HFFc6 (cell line): Measurements from ENCODE around the gene TRIP11. TPM values are rescaled to one million over a fixed set of nuclear protein-coding genes. Genes with fewer than 3 reads are reported as not detected.
A peak's percentile ranks its signal among the peaks of the same experiment; 100 is the strongest.

Experiments
- DNase-seq: peaks from one replicate; pipeline ENCODE4 v3.0.0-alpha.2; 2018
- H3K27ac Mint-ChIP-seq: 2 replicates; pipeline ENCODE4 v1.8.0; 2020; ENCODE audit warnings: mild to moderate bottlenecking, mixed read lengths
- H3K27me3 Mint-ChIP-seq: 2 replicates; pipeline ENCODE4 v1.8.0; 2021; ENCODE audit warnings: mild to moderate bottlenecking, moderate library complexity, mixed read lengths; ENCODE audit not compliant: insufficient read depth
- H3K36me3 Mint-ChIP-seq: 2 replicates; pipeline ENCODE4 v1.8.0; 2021; ENCODE audit warnings: low read depth, mixed read lengths
- H3K4me1 Mint-ChIP-seq: 2 replicates; pipeline ENCODE4 v1.8.0; 2020; ENCODE audit warnings: low read depth, mixed read lengths
- H3K4me3 Mint-ChIP-seq: 2 replicates; pipeline ENCODE4 v1.8.0; 2020; ENCODE audit warnings: mild to moderate bottlenecking, moderate library complexity, mixed read lengths
- H3K9me3 Mint-ChIP-seq: 2 replicates; pipeline ENCODE4 v1.8.0; 2020; ENCODE audit warnings: mild to moderate bottlenecking, mixed read lengths
- CTCF ChIP-seq: fragments of 200-600 bp; sonication (generic); IDR thresholded peaks from 2 replicates; pipeline ENCODE4 v1.5.0; 2021; ENCODE audit warnings: antibody characterized with exemption, mild to moderate bottlenecking
- total RNA-seq, 6 experiments: library from RNA; stranded (reverse); fragmentation: NEBNext Ultra II Directional; extraction: Animal tissue kit (Norgen Biotek cat#: 25700); gene quantifications; 2 replicates in 1 of 6; 3 replicates in 5 of 6; pipeline ENCODE4 v1.2.3, GENCODE V29; 2021

The TRIP11 gene
- total RNA-seq, 6 experiments from 2014 or later = 54.6 to 62.0 (median 58.9) TPM

- no peaks in the 10 kb centered on the region for H3K9me3 Mint-ChIP-seq
- no peak for TF ChIP-seq CTCF
- H3K27ac Mint-ChIP-seq = peak overlapping the region; percentile 64
- peaks cover 31% of the 10 kb centered on the region for H3K36me3 Mint-ChIP-seq
- H3K4me3 Mint-ChIP-seq = peak overlapping the region; percentile 14; the same call in 1 of the 2 replicates
- peaks cover 2% of the 10 kb centered on the region; the same call in 1 of the 2 replicates for H3K27me3 Mint-ChIP-seq
- H3K4me1 Mint-ChIP-seq = peaks cover 40% of the 10 kb centered on the region
- DNase-seq = no peak
Observed at GRCh38 chr14:91985521-91986255, 54.2 kb downstream of the TRIP11 start.

- Mint-ChIP-seq H3K4me1 (peaks cover 47% of the 10 kb centered on the region), H3K9me3 (no peaks in the 10 kb centered on the region), H3K36me3 (peaks cover 31% of the 10 kb centered on the region), H3K27ac (peak overlapping the region; percentile 64), H3K4me3 (peak overlapping the region; percentile 10), H3K27me3 (peaks cover 2% of the 10 kb centered on the region; the same call in 1 of the 2 replicates)
- peak; percentile 46 for DNase-seq
- TF ChIP-seq CTCF = no peak
Observed at GRCh38 chr14:91985008-91985407, 54.9 kb downstream of the TRIP11 start.

- peaks cover 2% of the 10 kb centered on the region; the same call in 1 of the 2 replicates for H3K27me3 Mint-ChIP-seq
- no peak for DNase-seq
- no peaks in the 10 kb centered on the region for H3K9me3 Mint-ChIP-seq
- H3K4me1 Mint-ChIP-seq = peaks cover 61% of the 10 kb centered on the region
- H3K36me3 Mint-ChIP-seq = peaks cover 30% of the 10 kb centered on the region
- 0 out of 2 replicates have a peak overlapping the region, but pooled peaks have one; percentile 58 for H3K27ac Mint-ChIP-seq
- H3K4me3 Mint-ChIP-seq = no peak overlapping the region
- TF ChIP-seq CTCF = no peak
Observed at GRCh38 chr14:91983588-91983987, 56.3 kb downstream of the TRIP11 start.

- peak; percentile 95 for DNase-seq
- Mint-ChIP-seq H3K36me3 (peaks cover 11% of the 10 kb centered on the region), H3K27ac (peak overlapping the region; percentile 77), H3K4me1 (peaks cover 64% of the 10 kb centered on the region), H3K4me3 (peak overlapping the region; percentile 50; the same call in 1 of the 2 replicates), H3K9me3 (no peaks in the 10 kb centered on the region), H3K27me3 (peaks cover 2% of the 10 kb centered on the region; the same call in 1 of the 2 replicates)
- no peak for TF ChIP-seq CTCF
Observed at GRCh38 chr14:91980157-91980556, 59.7 kb downstream of the TRIP11 start.

GRCh38 chr14:91977884-91978283 is 62.0 kb downstream of the TRIP11 start:
- Mint-ChIP-seq H3K27ac (peak overlapping the region; percentile 83), H3K4me1 (peaks cover 41% of the 10 kb centered on the region), H3K27me3 (peaks cover 1% of the 10 kb centered on the region; the same call in 1 of the 2 replicates), H3K9me3 (no peaks in the 10 kb centered on the region), H3K36me3 (peaks cover 15% of the 10 kb centered on the region), H3K4me3 (peak overlapping the region; percentile 53)
- DNase-seq = peak; percentile 10
- TF ChIP-seq CTCF = no peak
